Measurements from ENCODE around the gene ZDHHC11.
"Not testable (repeated sequence)": the region's sequence is repeated elsewhere in the genome, so short reads cannot be mapped to it uniquely, and the experiment has no call there.

Gene ZDHHC11

DNA sequence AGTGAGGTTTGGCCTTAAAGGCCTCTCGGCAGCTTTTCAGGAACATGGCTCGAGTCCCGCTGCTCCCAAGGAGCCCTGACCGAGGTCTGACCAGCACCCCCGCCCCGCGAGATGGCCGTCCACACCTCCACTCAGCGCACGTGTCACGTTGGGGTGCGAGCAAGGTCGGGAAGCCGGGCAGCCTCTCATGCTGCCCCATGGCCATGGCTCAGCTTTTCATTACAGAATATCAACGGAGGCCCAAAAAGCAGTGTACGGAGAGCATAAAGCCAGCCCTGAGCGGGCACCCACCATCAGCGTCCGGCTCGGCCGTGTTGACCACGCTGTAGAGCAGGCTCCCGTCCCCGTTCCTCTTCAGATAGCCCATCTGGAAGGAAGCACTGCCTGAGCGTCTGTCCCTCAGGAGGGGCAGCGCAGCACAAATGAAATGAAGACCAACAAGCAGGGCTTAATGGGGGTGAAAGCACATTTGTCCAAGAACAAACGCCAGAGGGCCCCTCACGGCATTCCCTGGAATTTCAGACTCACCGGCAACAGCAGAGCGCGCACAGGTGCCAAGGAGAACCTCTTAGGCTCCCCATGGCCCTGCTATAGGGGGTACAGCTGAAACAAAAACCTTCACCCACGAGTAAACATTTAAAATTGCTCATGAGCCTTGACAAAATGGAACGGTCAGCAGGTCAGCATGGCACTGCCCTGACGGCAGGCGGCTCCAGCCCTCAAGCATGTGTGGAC lies 30.2 kb upstream of the ZDHHC11 start:
- DNase-seq, result no peak

DNA sequence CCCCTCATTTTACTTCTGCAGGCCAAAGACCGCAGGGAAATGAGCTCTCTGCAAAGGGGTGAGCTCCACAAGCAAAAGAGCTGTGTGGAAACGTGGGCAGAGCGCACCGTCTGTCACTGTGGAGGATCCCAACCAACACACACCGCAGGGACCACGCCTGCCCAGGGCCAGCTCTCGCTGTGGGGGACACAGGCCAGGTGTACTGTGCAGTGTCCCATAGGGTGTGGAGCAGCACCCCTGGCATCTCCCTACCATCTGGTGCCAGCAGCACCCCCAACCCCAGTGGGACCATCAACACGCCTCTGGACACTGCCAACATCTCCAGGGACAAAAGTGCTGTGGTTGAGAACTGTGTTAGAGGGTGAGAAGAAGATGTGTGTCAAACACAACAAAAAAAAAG lies 27.9 kb upstream of the ZDHHC11 start:
- DNase-seq, result not testable (repeated sequence)

DNA sequence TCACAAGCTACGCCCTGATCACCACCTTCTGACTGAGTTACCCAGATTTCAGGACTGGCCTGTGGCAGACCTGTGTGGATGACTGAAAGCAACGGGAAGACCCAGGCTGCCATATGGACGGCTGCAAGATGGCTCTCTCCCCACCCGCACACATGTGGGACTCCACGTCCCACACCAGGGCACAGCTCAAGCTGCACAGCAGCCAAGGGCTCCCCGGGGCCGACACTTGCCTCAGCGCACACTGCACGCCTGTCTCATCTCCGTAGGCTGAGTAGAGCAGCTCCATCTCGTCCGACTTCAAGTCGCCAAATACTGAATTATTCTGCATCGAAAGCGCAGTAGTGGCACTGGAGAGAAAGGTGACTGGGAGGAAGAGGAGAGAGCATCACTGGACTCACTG lies 27.3 kb upstream of the ZDHHC11 start:
- DNase-seq, result no peak

DNA sequence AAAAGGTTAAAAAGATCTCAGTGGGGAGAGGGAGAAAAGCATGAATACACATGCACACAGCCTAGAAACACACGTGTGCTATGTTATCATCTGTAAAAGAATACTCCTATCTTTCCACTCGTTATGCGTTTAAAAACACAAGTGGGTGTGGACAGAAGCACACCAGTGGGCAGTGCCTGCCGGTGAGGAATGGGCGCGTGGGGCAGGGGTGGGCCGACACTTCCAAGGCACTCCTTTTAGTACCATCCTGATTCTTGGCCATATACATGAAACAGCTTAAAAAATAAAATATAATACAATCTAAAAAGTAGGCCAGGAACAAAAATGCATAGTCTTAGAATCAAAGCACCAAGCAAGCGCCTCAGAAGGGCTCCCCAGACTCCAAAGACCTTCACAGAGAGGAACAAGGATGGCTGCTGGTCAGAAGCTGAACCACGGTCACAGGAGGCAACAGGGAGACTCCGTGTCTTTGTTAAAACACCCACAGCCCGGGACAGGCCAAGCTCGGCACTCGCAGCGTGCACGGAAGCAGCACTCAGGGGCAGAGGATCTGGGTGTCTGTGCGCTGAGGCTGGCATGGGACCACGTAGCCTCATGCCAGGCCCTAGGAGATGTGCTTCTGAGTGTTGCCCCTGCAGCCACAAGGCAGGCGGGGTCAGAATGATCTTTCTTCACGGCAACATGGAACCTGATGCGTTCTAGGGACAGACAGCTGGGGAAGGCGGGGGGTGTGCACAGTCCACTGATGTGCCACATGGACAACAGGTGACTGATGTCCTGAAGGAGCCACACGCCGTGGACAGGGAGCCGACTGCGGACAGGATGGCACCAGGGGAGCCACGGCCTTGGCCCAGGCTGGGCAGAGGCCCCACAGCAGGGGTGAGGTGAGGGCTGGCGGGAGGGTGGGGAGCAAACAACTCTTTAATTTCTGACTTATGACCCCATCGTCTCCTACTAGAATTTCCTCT lies 25.9 kb upstream of the ZDHHC11 start:
- no peak for DNase-seq

DNA sequence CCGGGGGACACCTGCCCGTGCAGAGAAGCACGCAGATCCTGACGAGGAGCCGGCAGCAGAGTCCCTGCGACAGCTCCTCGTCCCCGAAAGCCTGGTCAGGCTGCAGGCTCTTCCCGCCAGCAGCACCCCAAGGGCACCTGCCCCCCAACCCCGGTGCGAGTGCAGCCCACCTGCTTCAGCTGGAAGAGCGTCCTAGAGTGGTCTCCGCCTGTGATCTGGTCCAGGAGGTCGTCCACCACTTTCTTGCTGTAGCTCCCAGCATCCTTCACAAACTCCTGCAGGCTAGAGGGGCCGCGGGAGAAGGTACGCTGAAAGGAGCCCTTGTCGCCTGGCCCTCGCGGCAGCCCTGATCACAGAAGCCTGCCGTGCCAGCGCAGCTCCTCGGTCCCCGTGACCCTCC lies 25.1 kb upstream of the ZDHHC11 start:
- no peak for DNase-seq

GRCh38 chr5:873328-873727 lies 22.5 kb upstream of the ZDHHC11 start:
- no peak for DNase-seq

- DNase-seq, result no peak
Observed at GRCh38 chr5:872301-872700, 21.5 kb upstream of the ZDHHC11 start.

GRCh38 chr5:871596-872298 lies 21.0 kb upstream of the ZDHHC11 start:
- no peak for DNase-seq

DNA sequence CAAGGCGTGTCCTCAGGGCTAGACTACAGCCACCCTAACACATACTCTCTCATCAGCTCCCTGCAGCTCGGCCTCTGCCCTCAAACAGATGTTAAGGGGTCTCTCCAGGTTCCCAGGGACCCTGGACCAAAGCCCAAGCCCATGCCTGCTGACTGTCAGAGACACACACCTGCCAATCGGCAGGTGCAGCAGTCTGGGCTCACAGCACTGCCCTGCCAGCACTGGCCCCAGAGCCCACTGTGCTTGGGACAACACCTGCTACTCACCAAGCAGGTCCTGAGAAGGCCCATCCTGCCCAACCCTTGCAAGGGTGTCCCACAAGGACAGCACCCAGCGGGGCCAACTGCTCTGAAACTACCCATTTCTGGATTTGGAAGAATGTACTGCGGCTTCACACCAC lies 20.2 kb upstream of the ZDHHC11 start:
- DNase-seq, result no peak

DNA sequence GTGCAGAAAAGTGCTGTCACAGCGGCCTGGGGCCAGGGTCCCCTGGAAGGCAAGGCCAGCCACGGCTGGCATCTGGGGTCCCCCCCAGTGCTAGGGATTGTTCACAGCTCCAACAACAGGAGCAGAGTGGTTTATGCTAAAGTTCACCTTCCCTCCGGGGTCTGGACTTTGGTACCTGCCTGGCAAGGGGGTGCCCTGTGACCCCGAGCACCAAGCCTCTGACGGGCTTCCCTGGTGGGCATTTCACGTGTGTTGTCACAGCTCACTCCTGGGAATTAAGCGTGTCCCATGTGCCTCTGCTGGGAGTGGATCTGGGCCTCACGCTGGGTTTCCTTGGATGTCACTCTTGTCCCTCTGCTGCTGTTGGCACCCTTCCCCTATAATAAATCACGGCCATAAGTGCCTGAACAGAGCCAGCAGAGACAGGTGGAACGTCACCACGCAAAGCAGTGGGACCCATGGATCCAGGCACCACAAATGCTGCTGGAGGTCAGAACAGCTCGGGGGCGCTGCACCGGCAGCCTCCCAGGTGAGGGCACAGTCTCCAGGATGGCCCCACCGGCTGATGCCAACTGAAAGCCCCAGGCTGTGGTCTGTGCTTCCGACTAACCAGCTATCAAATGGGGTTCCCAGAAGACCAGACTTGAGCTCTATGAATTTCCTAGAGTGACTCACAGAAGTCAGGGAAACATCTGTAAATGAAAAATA lies 17.8 kb upstream of the ZDHHC11 start:
- no peak for DNase-seq

GRCh38 chr5:867300-867870 lies 16.6 kb upstream of the ZDHHC11 start:
- DNase-seq, result peak in 1 of 14 donors; percentile 75

DNA sequence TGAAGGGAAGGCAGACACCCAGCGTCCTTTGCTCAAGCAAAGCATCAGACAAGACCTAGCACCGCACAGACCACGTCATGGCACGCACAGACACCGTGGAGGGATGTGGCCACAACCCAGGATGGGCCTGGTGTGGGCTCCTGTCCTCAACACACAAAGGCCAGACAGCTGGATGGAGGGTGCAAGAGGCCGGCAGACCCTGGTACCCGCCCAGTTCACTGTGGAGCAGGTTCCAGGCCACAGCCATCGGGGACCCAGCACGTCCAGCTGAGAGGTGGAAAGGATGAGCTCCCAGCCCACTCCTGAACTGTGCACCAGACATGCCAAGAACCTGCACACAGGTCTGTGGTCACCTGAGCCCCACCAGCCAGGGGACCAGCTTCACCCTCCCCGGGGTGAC lies 15.0 kb upstream of the ZDHHC11 start:
- DNase-seq, result no peak

GRCh38 chr5:865168-865521 lies 14.4 kb upstream of the ZDHHC11 start:
- no peak for DNase-seq

- DNase-seq, result no peak
Observed at GRCh38 chr5:864492-865167, 13.8 kb upstream of the ZDHHC11 start.

- DNase-seq, result no peak
Observed at GRCh38 chr5:863244-863805, 12.5 kb upstream of the ZDHHC11 start.

GRCh38 chr5:862367-863243 lies 11.8 kb upstream of the ZDHHC11 start:
- no peak for DNase-seq

DNA sequence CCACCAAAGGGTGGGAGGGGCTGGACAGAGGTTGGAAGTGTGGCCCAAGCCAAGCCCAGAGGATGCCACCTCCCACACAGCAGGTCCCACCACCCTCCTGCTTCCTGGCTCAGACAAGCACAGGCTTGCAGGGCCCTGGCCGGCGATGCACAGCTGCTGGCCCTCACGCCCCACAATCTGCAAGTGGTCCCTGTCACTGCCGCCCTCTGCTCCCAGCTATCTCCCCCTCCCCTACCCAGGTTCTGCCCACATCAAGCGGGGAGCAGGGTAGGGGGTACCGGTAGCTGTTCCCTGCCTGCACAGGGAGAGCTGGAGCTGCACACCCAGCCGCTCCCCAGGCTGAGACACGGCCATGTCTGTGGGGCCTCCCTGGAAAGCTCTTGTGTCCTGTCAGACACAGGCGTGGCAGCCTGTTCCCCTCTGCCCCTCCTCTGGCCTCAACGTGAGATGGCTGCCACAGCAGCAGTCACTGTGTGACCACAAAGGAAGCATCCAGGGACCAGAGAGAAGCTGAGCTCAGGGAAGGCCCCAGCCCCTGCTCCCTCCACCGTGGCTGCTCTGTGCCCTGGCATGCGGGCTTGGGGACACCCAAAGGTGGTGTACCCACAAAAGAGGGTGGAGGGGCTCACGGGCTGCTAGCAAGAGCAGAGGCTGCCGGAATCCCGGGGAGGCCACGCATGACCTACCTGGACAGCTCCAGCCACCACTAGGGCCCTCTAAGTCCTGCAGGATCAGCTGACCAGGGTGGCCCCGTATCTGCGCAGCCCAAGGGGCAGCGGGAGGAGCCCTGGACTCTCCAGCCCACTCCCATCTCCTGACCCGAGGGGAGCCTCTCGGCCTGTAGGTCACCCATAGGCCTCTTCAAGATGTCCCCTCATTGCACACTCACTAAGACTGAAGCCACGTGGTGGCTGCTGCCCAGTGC lies 10.9 kb upstream of the ZDHHC11 start:
- DNase-seq, result no peak

- no peak for DNase-seq
Observed at GRCh38 chr5:860506-861150, 9.8 kb upstream of the ZDHHC11 start.

All from C1 segment of cervical spinal cord (tissue), 14 donors.